ENCODE measurements around the gene TRHDE.

DNA sequence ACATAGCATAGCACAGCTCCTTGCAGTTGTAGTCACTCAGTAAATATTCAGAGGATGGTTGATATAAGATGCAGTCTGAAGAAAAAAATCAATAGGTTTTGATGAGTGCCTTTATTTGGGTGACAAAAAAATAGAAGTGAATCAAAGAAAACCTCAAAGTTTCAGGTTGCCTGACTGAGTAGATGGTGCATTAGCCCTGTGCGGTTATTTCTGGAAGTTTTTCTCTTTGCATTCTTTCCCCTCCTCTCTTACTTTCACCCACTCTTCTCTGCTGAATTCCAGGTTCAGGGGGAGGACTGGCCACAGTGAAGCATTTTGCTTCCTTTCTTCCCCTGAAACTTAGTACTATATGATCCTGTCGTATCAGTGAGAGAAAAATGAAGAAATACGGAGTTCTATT, 28.6 kb downstream of the TRHDE start:
- TF ChIP-seq, protein P1, sequence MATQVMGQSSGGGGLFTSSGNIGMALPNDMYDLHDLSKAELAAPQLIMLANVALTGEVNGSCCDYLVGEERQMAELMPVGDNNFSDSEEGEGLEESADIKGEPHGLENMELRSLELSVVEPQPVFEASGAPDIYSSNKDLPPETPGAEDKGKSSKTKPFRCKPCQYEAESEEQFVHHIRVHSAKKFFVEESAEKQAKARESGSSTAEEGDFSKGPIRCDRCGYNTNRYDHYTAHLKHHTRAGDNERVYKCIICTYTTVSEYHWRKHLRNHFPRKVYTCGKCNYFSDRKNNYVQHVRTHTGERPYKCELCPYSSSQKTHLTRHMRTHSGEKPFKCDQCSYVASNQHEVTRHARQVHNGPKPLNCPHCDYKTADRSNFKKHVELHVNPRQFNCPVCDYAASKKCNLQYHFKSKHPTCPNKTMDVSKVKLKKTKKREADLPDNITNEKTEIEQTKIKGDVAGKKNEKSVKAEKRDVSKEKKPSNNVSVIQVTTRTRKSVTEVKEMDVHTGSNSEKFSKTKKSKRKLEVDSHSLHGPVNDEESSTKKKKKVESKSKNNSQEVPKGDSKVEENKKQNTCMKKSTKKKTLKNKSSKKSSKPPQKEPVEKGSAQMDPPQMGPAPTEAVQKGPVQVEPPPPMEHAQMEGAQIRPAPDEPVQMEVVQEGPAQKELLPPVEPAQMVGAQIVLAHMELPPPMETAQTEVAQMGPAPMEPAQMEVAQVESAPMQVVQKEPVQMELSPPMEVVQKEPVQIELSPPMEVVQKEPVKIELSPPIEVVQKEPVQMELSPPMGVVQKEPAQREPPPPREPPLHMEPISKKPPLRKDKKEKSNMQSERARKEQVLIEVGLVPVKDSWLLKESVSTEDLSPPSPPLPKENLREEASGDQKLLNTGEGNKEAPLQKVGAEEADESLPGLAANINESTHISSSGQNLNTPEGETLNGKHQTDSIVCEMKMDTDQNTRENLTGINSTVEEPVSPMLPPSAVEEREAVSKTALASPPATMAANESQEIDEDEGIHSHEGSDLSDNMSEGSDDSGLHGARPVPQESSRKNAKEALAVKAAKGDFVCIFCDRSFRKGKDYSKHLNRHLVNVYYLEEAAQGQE (IDR thresholded peaks at IDR 0.05; ENCODE audit: borderline replicate concordance): no peak
- no peak for TF ChIP-seq TAF1 (IDR thresholded peaks at IDR 0.05; ENCODE audit: low read depth)
- no peak for TF ChIP-seq EZH2 (IDR thresholded peaks at IDR 0.05; ENCODE audit: borderline replicate concordance, insufficient read depth, low read length, poor library complexity, severe bottlenecking)
- TF ChIP-seq, protein P2, sequence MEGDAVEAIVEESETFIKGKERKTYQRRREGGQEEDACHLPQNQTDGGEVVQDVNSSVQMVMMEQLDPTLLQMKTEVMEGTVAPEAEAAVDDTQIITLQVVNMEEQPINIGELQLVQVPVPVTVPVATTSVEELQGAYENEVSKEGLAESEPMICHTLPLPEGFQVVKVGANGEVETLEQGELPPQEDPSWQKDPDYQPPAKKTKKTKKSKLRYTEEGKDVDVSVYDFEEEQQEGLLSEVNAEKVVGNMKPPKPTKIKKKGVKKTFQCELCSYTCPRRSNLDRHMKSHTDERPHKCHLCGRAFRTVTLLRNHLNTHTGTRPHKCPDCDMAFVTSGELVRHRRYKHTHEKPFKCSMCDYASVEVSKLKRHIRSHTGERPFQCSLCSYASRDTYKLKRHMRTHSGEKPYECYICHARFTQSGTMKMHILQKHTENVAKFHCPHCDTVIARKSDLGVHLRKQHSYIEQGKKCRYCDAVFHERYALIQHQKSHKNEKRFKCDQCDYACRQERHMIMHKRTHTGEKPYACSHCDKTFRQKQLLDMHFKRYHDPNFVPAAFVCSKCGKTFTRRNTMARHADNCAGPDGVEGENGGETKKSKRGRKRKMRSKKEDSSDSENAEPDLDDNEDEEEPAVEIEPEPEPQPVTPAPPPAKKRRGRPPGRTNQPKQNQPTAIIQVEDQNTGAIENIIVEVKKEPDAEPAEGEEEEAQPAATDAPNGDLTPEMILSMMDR (IDR thresholded peaks at IDR 0.05; ENCODE audit: poor library complexity, severe bottlenecking): no peak
